Mesodermal cell (in vitro differentiated cells): ENCODE measurements around the gene DOCK4.

ENCODE experiments used
- H3K27ac ChIP-seq: 2 replicates; pipeline ENCODE4 v1.7.0; 2013; ENCODE audit warnings: mild to moderate bottlenecking, low read depth, low read length, moderate library complexity; ENCODE audit not compliant: severe bottlenecking
- H3K36me3 ChIP-seq: 2 replicates; pipeline ENCODE4 v1.7.1; 2013; ENCODE audit warnings: mild to moderate bottlenecking, low read length, moderate library complexity; ENCODE audit not compliant: control insufficient read depth, insufficient read depth
- H3K4me1 ChIP-seq: one replicate; pipeline ENCODE4 v1.7.1; 2013; ENCODE audit warnings: mild to moderate bottlenecking, low read length; ENCODE audit not compliant: insufficient read depth, control insufficient read depth, poor library complexity, severe bottlenecking
- H3K4me3 ChIP-seq: 2 replicates; pipeline ENCODE4 v1.7.0; 2013; ENCODE audit warnings: low read length, control low read depth, mild to moderate bottlenecking; ENCODE audit not compliant: insufficient read depth, poor library complexity, severe bottlenecking; ENCODE audit errors: extremely low read depth
- H3K9me3 ChIP-seq: 2 replicates; pipeline ENCODE4 v1.7.1; 2013; ENCODE audit warnings: mild to moderate bottlenecking, low read length, moderate library complexity; ENCODE audit not compliant: control insufficient read depth
- WGBS, 2 experiments: methylation state at CpG; one replicate each; pipeline ENCODE4 v1.1.5; 2013; ENCODE audit warnings: missing lambda C conversion rate in 2 of 2; ENCODE audit not compliant: insufficient coverage in 2 of 2; 5-methylcytosine and 5-hydroxymethylcytosine counted together

DOCK4 gene

DNA sequence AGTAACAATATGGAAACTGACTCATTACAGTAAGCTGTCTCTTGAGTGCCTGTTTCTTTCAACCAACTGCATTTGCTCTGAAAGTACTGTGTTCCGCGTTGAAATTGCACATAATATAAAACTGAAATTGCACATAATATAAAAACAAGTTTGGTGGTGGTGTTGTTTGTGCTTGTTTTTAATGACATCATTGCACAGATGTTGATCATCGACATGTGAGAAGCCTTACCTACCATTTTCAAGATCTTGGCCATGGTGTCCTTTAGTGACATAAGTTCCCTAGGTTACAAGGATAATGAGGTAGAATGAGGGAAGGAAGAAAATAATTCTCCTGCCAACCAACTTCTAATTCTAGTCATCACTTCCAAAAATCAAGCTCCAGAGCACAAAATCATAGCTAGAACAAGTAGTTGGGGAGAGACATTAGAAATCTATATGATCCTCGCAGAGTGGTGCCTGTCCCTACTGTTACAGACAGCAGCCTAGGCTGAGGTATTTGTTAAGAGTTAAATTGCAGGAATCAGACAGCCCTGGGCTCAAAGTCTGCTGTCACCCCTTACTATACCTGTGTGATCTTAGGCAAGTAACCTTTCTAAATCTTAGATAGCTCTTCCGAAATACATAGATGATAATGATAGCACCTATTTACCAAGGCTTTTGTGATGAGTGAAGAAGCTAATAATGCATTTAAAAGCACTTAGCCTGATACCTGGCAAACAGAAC lies 29.3 kb downstream of the DOCK4 start:
- Histone ChIP-seq H3K36me3 (peaks cover 3% of the 10 kb centered on the region), H3K4me1 (no peaks in the 10 kb centered on the region), H3K27ac (no peak overlapping the region), H3K4me3 (no peak overlapping the region), H3K9me3 (no peaks in the 10 kb centered on the region)
- 78% methylated on average over 1 of the region's 5 CpGs; no CpG with 5 or more reads in 1 of the 2 experiments for WGBS, 2 experiments

DNA sequence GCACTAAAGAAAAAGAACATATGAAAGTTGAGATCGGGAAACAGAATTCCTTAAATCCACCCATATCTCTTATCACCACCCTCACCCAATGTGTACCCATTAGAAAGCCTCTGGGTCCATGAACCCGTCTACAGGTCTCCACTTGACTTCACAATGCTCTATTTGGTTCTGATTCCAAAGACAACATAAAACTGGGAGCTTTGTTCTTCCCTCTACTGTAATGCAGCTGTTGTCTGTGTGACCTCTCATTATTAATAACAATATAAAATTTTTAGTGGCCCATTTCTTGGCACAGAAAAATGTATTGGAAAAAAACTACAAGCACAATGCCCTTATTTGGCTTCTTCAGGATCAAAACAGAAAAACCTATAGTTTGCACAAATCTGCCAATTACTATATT lies 30.0 kb downstream of the DOCK4 start:
- 80% methylated on average over 1 of the region's 2 CpGs for WGBS, 2 experiments
- Histone ChIP-seq H3K4me3 (no peak overlapping the region), H3K4me1 (no peaks in the 10 kb centered on the region), H3K36me3 (peaks cover 8% of the 10 kb centered on the region), H3K9me3 (no peaks in the 10 kb centered on the region), H3K27ac (no peak overlapping the region)

DNA sequence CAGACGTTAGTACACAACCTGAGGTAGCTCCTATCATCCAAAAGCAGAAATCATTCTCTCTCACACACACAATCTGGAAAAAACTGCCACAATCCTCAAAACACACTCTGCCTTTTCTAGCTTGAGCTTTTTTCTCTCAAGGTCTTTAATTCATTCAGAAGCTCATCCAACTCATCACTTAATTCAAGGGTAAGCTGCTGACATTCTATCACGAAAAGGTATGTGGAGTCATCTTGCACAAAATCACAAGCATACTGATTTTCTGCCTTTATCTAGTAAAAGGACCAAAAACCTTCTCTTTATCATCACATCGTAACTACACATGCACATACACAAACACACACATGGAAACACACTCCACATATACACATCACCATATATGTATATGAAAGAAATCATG lies 32.0 kb downstream of the DOCK4 start:
- 92 to 95% methylated on average over 2 of the region's 3 CpGs for WGBS, 2 experiments
- no peak overlapping the region for H3K4me3 ChIP-seq
- H3K27ac ChIP-seq: no peak overlapping the region
- H3K36me3 ChIP-seq: peaks cover 8% of the 10 kb centered on the region
- no peaks in the 10 kb centered on the region for H3K4me1 ChIP-seq
- no peaks in the 10 kb centered on the region for H3K9me3 ChIP-seq

DNA sequence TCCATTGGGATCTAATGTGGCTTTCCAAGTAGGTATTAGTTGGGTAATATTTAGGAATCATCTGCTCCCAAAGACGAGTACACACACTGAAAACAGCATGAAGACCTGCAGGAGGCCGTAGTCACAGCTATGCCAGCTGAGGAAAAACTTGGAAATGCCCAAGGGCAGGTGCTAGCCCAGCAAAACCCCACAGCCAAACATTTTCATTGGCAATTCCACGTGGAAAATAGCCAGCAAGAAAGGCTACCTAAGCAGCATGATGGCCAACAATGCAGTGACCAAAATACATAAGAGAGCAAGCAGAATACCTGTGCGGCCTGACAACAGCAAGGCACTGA lies 32.7 kb downstream of the DOCK4 start:
- 78 to 95% methylated on average over 4 of the region's 4 CpGs for WGBS, 2 experiments
- H3K27ac ChIP-seq: peak overlapping the region; percentile 46
- no peaks in the 10 kb centered on the region for H3K9me3 ChIP-seq
- H3K4me1 ChIP-seq: no peaks in the 10 kb centered on the region
- peaks cover 8% of the 10 kb centered on the region for H3K36me3 ChIP-seq
- no peak overlapping the region for H3K4me3 ChIP-seq

DNA sequence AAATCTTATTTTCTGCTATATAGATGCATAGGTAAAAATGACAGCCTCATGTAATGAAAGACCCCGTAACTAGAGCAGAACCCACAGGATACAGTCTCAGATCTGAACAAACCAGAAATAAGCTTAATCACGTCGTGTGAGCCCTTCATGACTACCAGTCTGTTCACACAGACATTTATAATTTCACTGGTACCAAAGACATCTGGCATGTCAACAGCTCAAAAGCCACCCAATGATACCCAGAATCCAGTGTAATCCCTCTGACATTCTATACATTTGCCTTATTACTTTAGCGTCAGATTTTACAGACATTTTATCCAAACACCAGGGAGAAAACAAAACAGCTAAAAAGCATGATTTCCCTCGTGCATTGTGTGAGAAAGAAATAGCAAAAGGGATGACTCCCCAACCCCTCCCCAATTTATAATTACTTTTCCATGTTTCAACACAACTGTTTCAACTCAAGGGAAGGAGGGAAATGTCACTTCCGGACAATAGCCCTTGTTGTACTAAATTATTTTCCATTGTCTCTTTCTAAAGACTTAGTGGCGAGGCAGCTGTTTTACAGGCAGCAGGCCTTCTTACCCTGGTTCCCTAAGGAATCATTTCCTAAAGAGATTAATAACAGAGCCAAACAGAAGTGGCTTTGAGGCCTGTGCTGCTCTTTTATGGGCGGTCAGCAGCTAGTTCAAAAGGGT lies 33.2 kb downstream of the DOCK4 start:
- H3K27ac ChIP-seq: peak overlapping the region; percentile 46
- no peak overlapping the region for H3K4me3 ChIP-seq
- peaks cover 8% of the 10 kb centered on the region for H3K36me3 ChIP-seq
- WGBS, 2 experiments: 94 to 100% methylated on average over 3 to 8 of the region's 8 CpGs
- H3K9me3 ChIP-seq: no peaks in the 10 kb centered on the region
- no peaks in the 10 kb centered on the region for H3K4me1 ChIP-seq

DNA sequence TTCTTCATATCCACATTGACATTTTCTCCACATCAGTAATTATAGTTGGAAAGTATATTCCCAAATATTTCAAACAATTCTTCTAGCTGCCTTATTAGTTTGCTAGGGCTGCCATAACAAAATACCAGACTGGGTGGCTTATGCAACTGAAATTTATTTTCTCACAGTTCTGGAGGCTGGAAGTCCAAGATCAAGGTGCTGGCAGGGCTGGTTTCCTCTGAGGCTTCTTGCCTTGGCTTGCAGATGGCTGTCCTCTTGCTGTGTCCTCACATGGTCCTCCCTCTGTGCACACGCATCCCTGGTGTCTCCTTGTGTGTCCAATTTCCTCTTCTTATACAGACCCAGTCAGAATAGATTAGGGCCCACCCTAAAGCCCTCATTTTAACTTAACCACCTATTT lies 34.5 kb downstream of the DOCK4 start:
- H3K36me3 ChIP-seq: peaks cover 8% of the 10 kb centered on the region
- no peaks in the 10 kb centered on the region for H3K9me3 ChIP-seq
- no peaks in the 10 kb centered on the region for H3K4me1 ChIP-seq
- no peak overlapping the region for H3K27ac ChIP-seq
- 60 to 100% methylated on average over 1 of the region's 1 CpG for WGBS, 2 experiments
- H3K4me3 ChIP-seq: no peak overlapping the region

DNA sequence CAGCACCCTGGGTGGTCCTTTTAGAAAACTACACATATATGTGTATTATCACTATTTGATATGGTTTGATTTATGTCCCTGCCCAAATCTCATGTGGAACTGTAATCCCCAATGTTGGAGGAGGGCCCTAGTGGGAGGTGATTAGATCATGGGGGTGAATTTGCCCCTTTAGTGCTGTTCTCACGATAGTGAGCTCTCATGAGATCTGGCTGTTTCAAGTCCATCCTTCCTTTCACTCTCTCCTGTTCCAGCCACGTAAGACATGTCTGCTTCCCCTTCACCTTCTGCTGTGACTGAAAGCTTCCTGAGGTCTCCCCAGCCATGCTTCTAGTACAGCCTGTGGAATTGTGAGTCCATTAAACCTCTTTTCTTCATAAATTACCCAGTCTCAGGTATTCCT lies 37.3 kb downstream of the DOCK4 start:
- H3K4me3 ChIP-seq: no peak overlapping the region
- H3K27ac ChIP-seq: no peak overlapping the region
- H3K4me1 ChIP-seq: peaks cover 2% of the 10 kb centered on the region
- 91% methylated on average over 2 of the region's 2 CpGs; no CpG with 5 or more reads in 1 of the 2 experiments for WGBS, 2 experiments
- H3K9me3 ChIP-seq: no peaks in the 10 kb centered on the region
- H3K36me3 ChIP-seq: peaks cover 8% of the 10 kb centered on the region

DNA sequence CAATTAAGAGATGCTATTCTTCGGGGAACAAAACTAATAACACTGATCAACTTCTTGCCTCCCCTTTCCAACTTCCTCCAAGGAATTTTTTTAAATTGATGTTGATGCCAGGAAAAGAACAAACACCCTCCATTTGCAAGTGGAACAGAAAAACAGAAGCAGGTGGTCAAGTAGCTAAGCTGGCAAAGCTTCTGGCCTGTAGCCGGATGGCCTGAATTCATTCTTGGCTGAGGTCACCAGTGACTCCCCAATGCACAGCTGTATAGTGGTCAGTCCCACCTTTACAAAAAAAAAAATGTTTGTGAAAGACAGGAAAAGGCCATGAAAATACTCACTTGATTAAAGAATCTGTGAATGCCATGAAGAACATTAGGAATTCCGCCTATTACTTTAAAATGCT lies 39.1 kb downstream of the DOCK4 start:
- Histone ChIP-seq H3K9me3 (no peaks in the 10 kb centered on the region), H3K4me1 (peaks cover 17% of the 10 kb centered on the region), H3K36me3 (peaks cover 8% of the 10 kb centered on the region), H3K4me3 (no peak overlapping the region), H3K27ac (no peak overlapping the region)
- 100% methylated on average over 1 of the region's 3 CpGs; no CpG with 5 or more reads in 1 of the 2 experiments for WGBS, 2 experiments

DNA sequence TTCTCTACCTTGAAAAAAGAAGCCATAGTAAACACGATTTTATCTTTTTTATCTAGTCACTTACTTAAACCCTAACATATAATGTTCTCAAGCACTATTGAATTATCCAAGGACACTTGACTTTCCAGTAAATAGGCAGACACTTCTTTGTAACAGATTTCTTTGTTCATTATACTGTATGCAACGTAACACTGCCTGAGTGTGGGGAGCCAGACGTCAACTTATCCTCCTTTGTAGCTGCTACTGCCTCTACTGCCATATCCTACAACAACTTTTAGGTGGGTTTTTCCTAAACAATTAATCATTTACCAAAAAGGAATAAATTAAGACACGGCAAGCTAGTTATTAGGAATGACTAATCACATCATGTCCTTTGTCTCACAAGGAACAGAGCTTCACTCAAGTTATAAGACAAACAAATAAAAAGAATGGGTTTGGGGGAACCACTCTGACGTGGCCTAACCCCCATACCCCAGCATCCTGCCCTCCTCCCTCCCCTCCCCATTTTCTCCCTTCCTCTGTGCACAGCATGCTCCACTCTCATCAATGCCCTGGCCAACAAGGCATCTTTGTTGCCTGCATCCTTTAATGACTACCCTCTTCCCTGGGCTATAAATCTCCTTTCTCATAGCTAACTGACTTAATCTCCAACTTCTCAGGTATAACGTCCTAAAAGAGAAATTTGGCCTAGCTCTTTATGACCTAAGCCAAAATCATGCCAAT lies 43.3 kb downstream of the DOCK4 start:
- Histone ChIP-seq H3K4me1 (peaks cover 45% of the 10 kb centered on the region), H3K4me3 (no peak overlapping the region), H3K27ac (peak overlapping the region; percentile 92), H3K9me3 (no peaks in the 10 kb centered on the region), H3K36me3 (no peaks in the 10 kb centered on the region)
- WGBS, 2 experiments: 21 to 23% methylated on average over 2 to 3 of the region's 6 CpGs

DNA sequence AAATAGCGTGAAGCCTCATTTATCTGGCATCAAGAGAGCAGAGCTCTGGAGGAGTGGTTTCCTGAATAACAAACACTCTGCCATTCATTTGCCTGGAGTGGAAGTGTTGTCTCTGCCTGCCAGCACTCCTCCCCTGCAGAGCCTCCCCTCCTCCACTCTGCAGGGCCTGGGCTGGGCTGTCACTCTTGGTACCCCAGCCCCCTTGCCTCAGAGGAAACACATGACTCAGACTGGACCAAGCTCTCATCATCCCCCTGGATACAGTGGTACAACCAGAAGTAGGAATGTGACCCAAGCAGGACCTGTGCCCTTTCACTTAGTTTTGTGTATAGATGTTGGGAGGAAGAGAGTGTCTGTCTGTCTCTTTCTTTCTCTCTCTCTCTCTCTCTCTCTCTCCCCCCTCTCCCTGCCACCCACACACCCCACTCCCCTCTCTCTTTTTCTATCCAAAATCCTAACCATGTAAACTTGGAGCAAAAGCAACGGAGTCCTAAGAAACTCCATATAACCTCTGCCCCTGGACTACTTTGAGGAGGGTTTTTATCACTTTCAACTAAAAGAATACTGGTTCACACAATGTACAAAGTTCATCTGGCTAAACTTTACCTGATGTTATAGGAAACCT lies 43.9 kb downstream of the DOCK4 start:
- 14 to 33% methylated on average over 1 of the region's 2 CpGs for WGBS, 2 experiments
- H3K4me3 ChIP-seq: no peak overlapping the region
- H3K27ac ChIP-seq: peak overlapping the region; percentile 92

More for the DNA sequence above, 43.9 kb downstream of the DOCK4 start:
- Histone ChIP-seq H3K9me3 (no peaks in the 10 kb centered on the region), H3K4me1 (peaks cover 45% of the 10 kb centered on the region), H3K36me3 (no peaks in the 10 kb centered on the region)
